Fibroblast of villous mesenchyme (primary cell): ENCODE results near the gene ANXA4. TPM values are rescaled to one million over a fixed set of nuclear protein-coding genes. Genes with fewer than 3 reads are reported as not detected.
A peak's percentile ranks its signal among the peaks of the same experiment; 100 is the strongest.

Source experiments
- DNase-seq: peaks from one replicate; pipeline ENCODE4 v3.0.0-alpha.2; 2010; ENCODE audit warnings: low read depth
- H3K4me3 ChIP-seq: 2 replicates; pipeline ENCODE4 v1.5.1; 2011; ENCODE audit warnings: low read depth, mild to moderate bottlenecking, low read length
- total RNA-seq: library from RNA; depleted of rRNA; stranded (reverse); fragments of >200 nt; gene quantifications from 2 replicates; pipeline ENCODE4 v1.2.3, GENCODE V29; 2012
- TF ChIP-seq, protein P1 (sequence below): IDR thresholded peaks from 2 replicates; pipeline ENCODE4 v1.5.1; 2012; ENCODE audit warnings: low read depth, mild to moderate bottlenecking, low read length; ENCODE audit not compliant: insufficient read depth

Gene ANXA4
- total RNA-seq, 1 donor, result 35.8 TPM

DNA sequence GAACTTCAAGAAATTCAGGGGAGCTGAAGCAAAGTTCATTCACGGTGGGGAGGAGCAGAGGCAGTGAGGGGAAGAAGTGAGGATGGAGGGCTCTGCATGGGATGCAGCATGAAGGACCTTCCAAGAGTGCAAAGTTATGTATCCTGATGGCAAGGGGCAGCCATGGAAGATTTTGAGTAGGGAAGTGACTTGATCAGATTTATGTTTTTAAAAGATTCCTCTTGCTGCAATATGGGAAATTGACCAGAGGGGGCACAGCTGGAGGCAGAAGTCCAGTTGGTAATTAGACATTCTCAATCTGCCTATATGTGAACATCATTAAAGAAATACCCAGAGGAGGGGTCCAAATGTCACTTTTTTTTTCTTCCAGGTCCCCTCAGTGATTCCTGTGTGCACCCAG, 21.5 kb upstream of the ANXA4 start:
- DNase-seq, result no peak
- H3K4me3 ChIP-seq, result no peak overlapping the region
- TF ChIP-seq, protein P1, sequence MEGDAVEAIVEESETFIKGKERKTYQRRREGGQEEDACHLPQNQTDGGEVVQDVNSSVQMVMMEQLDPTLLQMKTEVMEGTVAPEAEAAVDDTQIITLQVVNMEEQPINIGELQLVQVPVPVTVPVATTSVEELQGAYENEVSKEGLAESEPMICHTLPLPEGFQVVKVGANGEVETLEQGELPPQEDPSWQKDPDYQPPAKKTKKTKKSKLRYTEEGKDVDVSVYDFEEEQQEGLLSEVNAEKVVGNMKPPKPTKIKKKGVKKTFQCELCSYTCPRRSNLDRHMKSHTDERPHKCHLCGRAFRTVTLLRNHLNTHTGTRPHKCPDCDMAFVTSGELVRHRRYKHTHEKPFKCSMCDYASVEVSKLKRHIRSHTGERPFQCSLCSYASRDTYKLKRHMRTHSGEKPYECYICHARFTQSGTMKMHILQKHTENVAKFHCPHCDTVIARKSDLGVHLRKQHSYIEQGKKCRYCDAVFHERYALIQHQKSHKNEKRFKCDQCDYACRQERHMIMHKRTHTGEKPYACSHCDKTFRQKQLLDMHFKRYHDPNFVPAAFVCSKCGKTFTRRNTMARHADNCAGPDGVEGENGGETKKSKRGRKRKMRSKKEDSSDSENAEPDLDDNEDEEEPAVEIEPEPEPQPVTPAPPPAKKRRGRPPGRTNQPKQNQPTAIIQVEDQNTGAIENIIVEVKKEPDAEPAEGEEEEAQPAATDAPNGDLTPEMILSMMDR, result peak; percentile 50

GRCh38 chr2:69721022-69721421, 20.9 kb upstream of the ANXA4 start:
- TF ChIP-seq, protein P1, result no peak
- DNase-seq, result no peak
- H3K4me3 ChIP-seq, result no peak overlapping the region

DNA sequence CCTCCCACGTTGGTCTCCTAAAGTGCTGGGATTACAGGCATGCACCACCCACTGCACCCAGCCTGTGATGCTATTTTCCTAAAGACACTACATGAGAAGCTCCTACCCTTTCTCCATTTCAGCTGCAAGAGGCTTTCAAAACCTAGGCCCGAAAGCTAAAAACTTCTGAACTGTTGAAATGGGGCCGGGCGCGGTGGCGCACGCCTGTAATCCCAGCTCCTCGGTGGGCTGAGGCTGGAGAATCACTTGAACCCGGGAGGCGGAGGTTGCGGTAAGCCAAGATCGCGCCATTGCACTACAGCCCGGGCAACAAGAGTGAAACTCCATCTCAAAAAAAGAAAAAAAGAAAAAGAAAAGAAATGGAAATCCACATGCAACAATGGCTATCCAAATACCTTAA, 18.1 kb upstream of the ANXA4 start:
- H3K4me3 ChIP-seq, result no peak overlapping the region
- no peak for DNase-seq
- TF ChIP-seq, protein P1, result no peak

GRCh38 chr2:69724540-69725159, 17.3 kb upstream of the ANXA4 start:
- TF ChIP-seq, protein P1, result peak; percentile 88
- DNase-seq, result peak; percentile 79
- H3K4me3 ChIP-seq, result peak overlapping the region; percentile 1

DNA sequence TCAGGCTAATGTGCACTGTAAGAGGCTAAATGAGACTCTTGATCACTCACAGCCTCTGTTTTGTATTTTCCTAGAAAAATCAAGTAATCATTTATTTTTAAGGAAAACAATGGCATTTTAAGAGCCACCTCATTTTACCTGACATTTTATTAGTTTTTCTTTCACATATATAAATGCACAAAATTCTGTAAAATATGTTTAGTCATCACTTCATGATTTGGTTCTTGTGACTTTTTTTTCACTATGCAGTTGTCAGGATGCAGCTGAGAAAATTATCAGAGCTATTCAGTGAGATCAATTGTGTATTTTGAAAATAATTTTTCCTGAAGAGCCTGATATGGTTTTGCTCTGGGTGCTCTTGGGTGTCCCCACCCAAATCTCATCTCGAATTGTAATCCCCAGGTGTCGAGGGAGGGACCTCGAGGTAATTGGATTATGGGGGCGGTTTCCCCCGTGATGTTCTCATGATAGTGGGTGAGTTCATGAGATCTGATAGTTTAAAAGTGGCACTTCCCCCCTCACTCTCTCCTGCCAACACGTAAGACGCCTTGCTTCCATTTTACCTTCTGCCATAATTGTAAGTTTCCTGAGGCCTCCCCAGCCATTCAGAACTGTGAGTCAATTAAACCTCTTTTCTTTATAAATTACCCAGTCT, 16.1 kb upstream of the ANXA4 start:
- TF ChIP-seq, protein P1, result no peak
- H3K4me3 ChIP-seq, result no peak overlapping the region
- DNase-seq, result no peak

GRCh38 chr2:69729266-69729665, 12.7 kb upstream of the ANXA4 start:
- TF ChIP-seq, protein P1, result no peak
- no peak for DNase-seq
- no peak overlapping the region for H3K4me3 ChIP-seq

DNA sequence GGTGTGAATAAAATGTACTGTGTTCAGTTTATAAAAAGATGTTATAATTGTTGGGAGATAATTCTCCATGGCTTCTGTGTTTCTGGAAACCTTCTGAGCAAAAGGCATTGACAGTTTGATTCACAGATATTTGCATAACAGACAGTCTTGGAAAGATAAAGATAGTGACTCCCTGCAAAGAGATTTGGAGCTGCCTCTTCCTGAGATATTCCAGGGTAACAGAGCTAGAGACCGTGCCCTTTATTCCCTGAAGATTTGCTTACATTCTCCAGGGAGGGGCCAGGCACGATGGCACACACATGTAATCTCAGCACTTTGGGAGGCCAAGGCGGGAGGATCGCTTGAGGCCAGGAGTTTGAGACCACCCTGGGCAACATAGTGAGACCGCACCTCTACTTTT, 12.2 kb upstream of the ANXA4 start:
- TF ChIP-seq, protein P1, result no peak
- H3K4me3 ChIP-seq, result no peak overlapping the region

More for the DNA sequence above, 12.2 kb upstream of the ANXA4 start:
- DNase-seq, result no peak
